CD4-positive, alpha-beta T cell treated with Interleukin-6 for 4 hours (primary cell): Measurements from ENCODE around the gene COPZ2.

ENCODE experiments used
- DNase-seq: peaks from one replicate; pipeline ENCODE4 v3.0.0-alpha.2; 2020; ENCODE audit warnings: mixed read lengths

The COPZ2 gene

GRCh38 chr17:47982645-47983390, 54.8 kb downstream of the COPZ2 start:
- no peak for DNase-seq

GRCh38 chr17:47982091-47982617, 55.4 kb downstream of the COPZ2 start:
- DNase-seq = no peak

- DNase-seq = no peak
Observed at GRCh38 chr17:47981462-47981861, 56.1 kb downstream of the COPZ2 start.

GRCh38 chr17:47980541-47980940, 57.1 kb downstream of the COPZ2 start:
- DNase-seq = no peak

- DNase-seq = peak; percentile 62
Observed at GRCh38 chr17:47978324-47978723, 59.3 kb downstream of the COPZ2 start.
